ENCODE data around the gene RSPO1.
"Not testable (repeated sequence)": the region's sequence is repeated elsewhere in the genome, so short reads cannot be mapped to it uniquely, and the experiment has no call there.

The RSPO1 gene

GRCh38 chr1:37612186-37612585 lies 22.5 kb downstream of the RSPO1 start:
- DNase-seq = no peak

GRCh38 chr1:37609994-37610393 lies 24.7 kb downstream of the RSPO1 start:
- DNase-seq = no peak

GRCh38 chr1:37609002-37609401 lies 25.7 kb downstream of the RSPO1 start:
- DNase-seq = no peak

GRCh38 chr1:37606481-37607263 lies 28.0 kb downstream of the RSPO1 start:
- no peak for DNase-seq

- DNase-seq = no peak
Measured at GRCh38 chr1:37605806-37606474, 28.8 kb downstream of the RSPO1 start.

GRCh38 chr1:37605061-37605650 lies 29.5 kb downstream of the RSPO1 start:
- no peak for DNase-seq

- DNase-seq = no peak
Measured at GRCh38 chr1:37602750-37603694, 31.7 kb downstream of the RSPO1 start.

GRCh38 chr1:37601441-37601840 lies 33.3 kb downstream of the RSPO1 start:
- no peak for DNase-seq

GRCh38 chr1:37599940-37600339 lies 34.8 kb downstream of the RSPO1 start:
- no peak for DNase-seq

- DNase-seq = no peak
Measured at GRCh38 chr1:37596182-37596667, 38.5 kb downstream of the RSPO1 start.

GRCh38 chr1:37595440-37596181 lies 39.1 kb downstream of the RSPO1 start, which contains the start of gene GNL2:
GNL2 (minus strand) TSS chr1:37595937; CDS start chr1:37595822, 115 bp downstream.
- peak; percentile 73 to 81 for DNase-seq

- DNase-seq = no peak
Measured at GRCh38 chr1:37593726-37594125, 41.0 kb downstream of the RSPO1 start.

- no peak for DNase-seq
Measured at GRCh38 chr1:37588939-37589338, 45.8 kb downstream of the RSPO1 start.

- not testable (repeated sequence) for DNase-seq
Measured at GRCh38 chr1:37584544-37584943, 50.1 kb downstream of the RSPO1 start.

- DNase-seq = no peak
Measured at GRCh38 chr1:37575692-37576091, 59.0 kb downstream of the RSPO1 start.

- no peak for DNase-seq
Measured at GRCh38 chr1:37574834-37575480, 59.7 kb downstream of the RSPO1 start.

GRCh38 chr1:37570528-37571334 lies 64.0 kb downstream of the RSPO1 start:
- no peak for DNase-seq

- no peak for DNase-seq
Measured at GRCh38 chr1:37567023-37567422, 67.7 kb downstream of the RSPO1 start.

- no peak for DNase-seq
Measured at GRCh38 chr1:37564892-37565291, 69.8 kb downstream of the RSPO1 start.

- no peak for DNase-seq
Measured at GRCh38 chr1:37562984-37563383, 71.7 kb downstream of the RSPO1 start.

Measured in cerebellar nuclear complex (tissue), 1 donor.